Measurements from ENCODE around the gene HOXA7. TPM values are rescaled to one million over a fixed set of nuclear protein-coding genes. Genes with fewer than 3 reads are reported as not detected.

The HOXA7 gene
- polyA plus RNA-seq, 1 donor, result 2.3 TPM

- H3K27me3 ChIP-seq (ENCODE audit: control insufficient read depth, insufficient read depth, low read length), result peaks cover 93% of the 10 kb centered on the region
- no peak for DNase-seq
- no CpG with 5 or more reads among the region's 29 CpGs for WGBS (ENCODE audit: insufficient coverage, low lambda C conversion rate)
- no peaks in the 10 kb centered on the region for H3K36me3 ChIP-seq (ENCODE audit: control insufficient read depth, insufficient read depth, low read length)
- peaks cover 18% of the 10 kb centered on the region for H3K9me3 ChIP-seq (ENCODE audit: control insufficient read depth, low read depth, low read length)
- H3K27ac ChIP-seq (ENCODE audit: low read length), result no peak overlapping the region
- no peak overlapping the region for H3K4me3 ChIP-seq (ENCODE audit: low read length)
- H3K4me1 ChIP-seq (ENCODE audit: control insufficient read depth, insufficient read depth, low read length), result peaks cover 4% of the 10 kb centered on the region
Measured at GRCh38 chr7:27193335-27194001, 37.0 kb upstream of the HOXA7 start.

- H3K27me3 ChIP-seq (ENCODE audit: control insufficient read depth, insufficient read depth, low read length), result peaks cover 93% of the 10 kb centered on the region
Measured at GRCh38 chr7:27192546-27193334, 36.3 kb upstream of the HOXA7 start.

GRCh38 chr7:27191833-27192545 lies 35.5 kb upstream of the HOXA7 start:
- Histone ChIP-seq H3K9me3 (ENCODE audit: control insufficient read depth, low read depth, low read length) (peaks cover 28% of the 10 kb centered on the region), H3K27ac (ENCODE audit: low read length) (no peak overlapping the region), H3K27me3 (ENCODE audit: control insufficient read depth, insufficient read depth, low read length) (peaks cover 93% of the 10 kb centered on the region), H3K36me3 (ENCODE audit: control insufficient read depth, insufficient read depth, low read length) (no peaks in the 10 kb centered on the region), H3K4me3 (ENCODE audit: low read length) (no peak overlapping the region), H3K4me1 (ENCODE audit: control insufficient read depth, insufficient read depth, low read length) (peaks cover 6% of the 10 kb centered on the region)
- WGBS (ENCODE audit: insufficient coverage, low lambda C conversion rate), result no CpG with 5 or more reads among the region's 42 CpGs
- DNase-seq, result no peak

More at GRCh38 chr7:27192546-27193334, 36.3 kb upstream of the HOXA7 start:
- Histone ChIP-seq H3K4me3 (ENCODE audit: low read length) (no peak overlapping the region), H3K9me3 (ENCODE audit: control insufficient read depth, low read depth, low read length) (peaks cover 26% of the 10 kb centered on the region), H3K4me1 (ENCODE audit: control insufficient read depth, insufficient read depth, low read length) (peaks cover 6% of the 10 kb centered on the region), H3K36me3 (ENCODE audit: control insufficient read depth, insufficient read depth, low read length) (no peaks in the 10 kb centered on the region), H3K27ac (ENCODE audit: low read length) (no peak overlapping the region)
- no CpG with 5 or more reads among the region's 78 CpGs for WGBS (ENCODE audit: insufficient coverage, low lambda C conversion rate)
- no peak for DNase-seq

GRCh38 chr7:27191161-27191731 lies 34.8 kb upstream of the HOXA7 start:
- no peak for DNase-seq
- peaks cover 28% of the 10 kb centered on the region for H3K9me3 ChIP-seq (ENCODE audit: control insufficient read depth, low read depth, low read length)
- peaks cover 6% of the 10 kb centered on the region for H3K4me1 ChIP-seq (ENCODE audit: control insufficient read depth, insufficient read depth, low read length)
- no peaks in the 10 kb centered on the region for H3K36me3 ChIP-seq (ENCODE audit: control insufficient read depth, insufficient read depth, low read length)
- H3K27ac ChIP-seq (ENCODE audit: low read length), result no peak overlapping the region
- peaks cover 99% of the 10 kb centered on the region for H3K27me3 ChIP-seq (ENCODE audit: control insufficient read depth, insufficient read depth, low read length)
- no peak overlapping the region for H3K4me3 ChIP-seq (ENCODE audit: low read length)
- no CpG with 5 or more reads among the region's 15 CpGs for WGBS (ENCODE audit: insufficient coverage, low lambda C conversion rate)

GRCh38 chr7:27189997-27190748 lies 33.7 kb upstream of the HOXA7 start:
- H3K36me3 ChIP-seq (ENCODE audit: control insufficient read depth, insufficient read depth, low read length), result no peaks in the 10 kb centered on the region
- peaks cover 100% of the 10 kb centered on the region for H3K27me3 ChIP-seq (ENCODE audit: control insufficient read depth, insufficient read depth, low read length)
- no peak for DNase-seq
- peaks cover 6% of the 10 kb centered on the region for H3K4me1 ChIP-seq (ENCODE audit: control insufficient read depth, insufficient read depth, low read length)
- H3K27ac ChIP-seq (ENCODE audit: low read length), result no peak overlapping the region
- no CpG with 5 or more reads among the region's 7 CpGs for WGBS (ENCODE audit: insufficient coverage, low lambda C conversion rate)
- H3K4me3 ChIP-seq (ENCODE audit: low read length), result no peak overlapping the region
- H3K9me3 ChIP-seq (ENCODE audit: control insufficient read depth, low read depth, low read length), result peaks cover 33% of the 10 kb centered on the region

- Histone ChIP-seq H3K4me1 (ENCODE audit: control insufficient read depth, insufficient read depth, low read length) (peaks cover 9% of the 10 kb centered on the region), H3K4me3 (ENCODE audit: low read length) (no peak overlapping the region), H3K27me3 (ENCODE audit: control insufficient read depth, insufficient read depth, low read length) (peaks cover 100% of the 10 kb centered on the region), H3K9me3 (ENCODE audit: control insufficient read depth, low read depth, low read length) (peaks cover 39% of the 10 kb centered on the region), H3K36me3 (ENCODE audit: control insufficient read depth, insufficient read depth, low read length) (no peaks in the 10 kb centered on the region), H3K27ac (ENCODE audit: low read length) (no peak overlapping the region)
- no CpG with 5 or more reads among the region's 22 CpGs for WGBS (ENCODE audit: insufficient coverage, low lambda C conversion rate)
- DNase-seq, result no peak
Measured at GRCh38 chr7:27189295-27189996, 33.0 kb upstream of the HOXA7 start.

GRCh38 chr7:27188386-27189294 lies 32.2 kb upstream of the HOXA7 start:
- peaks cover 99% of the 10 kb centered on the region for H3K27me3 ChIP-seq (ENCODE audit: control insufficient read depth, insufficient read depth, low read length)
- H3K4me3 ChIP-seq (ENCODE audit: low read length), result no peak overlapping the region
- H3K4me1 ChIP-seq (ENCODE audit: control insufficient read depth, insufficient read depth, low read length), result peaks cover 13% of the 10 kb centered on the region
- no peak for DNase-seq
- no peak overlapping the region for H3K27ac ChIP-seq (ENCODE audit: low read length)
- H3K36me3 ChIP-seq (ENCODE audit: control insufficient read depth, insufficient read depth, low read length), result no peaks in the 10 kb centered on the region
- peaks cover 39% of the 10 kb centered on the region for H3K9me3 ChIP-seq (ENCODE audit: control insufficient read depth, low read depth, low read length)
- no CpG with 5 or more reads among the region's 49 CpGs for WGBS (ENCODE audit: insufficient coverage, low lambda C conversion rate)

- no peak for DNase-seq
- peaks cover 14% of the 10 kb centered on the region for H3K4me1 ChIP-seq (ENCODE audit: control insufficient read depth, insufficient read depth, low read length)
- peaks cover 41% of the 10 kb centered on the region for H3K9me3 ChIP-seq (ENCODE audit: control insufficient read depth, low read depth, low read length)
- 0% methylated on average over 1 of the region's 46 CpGs for WGBS (ENCODE audit: insufficient coverage, low lambda C conversion rate)
- H3K4me3 ChIP-seq (ENCODE audit: low read length), result no peak overlapping the region
- no peak overlapping the region for H3K27ac ChIP-seq (ENCODE audit: low read length)
- no peaks in the 10 kb centered on the region for H3K36me3 ChIP-seq (ENCODE audit: control insufficient read depth, insufficient read depth, low read length)
- H3K27me3 ChIP-seq (ENCODE audit: control insufficient read depth, insufficient read depth, low read length), result peaks cover 99% of the 10 kb centered on the region
Measured at GRCh38 chr7:27187475-27188385, 31.3 kb upstream of the HOXA7 start.
